ENCODE measurements around the gene RBAK.

GRCh38 chr7:5093948-5094347, 48.3 kb downstream of the RBAK start:
- TF ChIP-seq GATA3 (IDR thresholded peaks at IDR 0.05; ENCODE audit: low read depth, low read length) (no peak), GATA2 (IDR thresholded peaks at IDR 0.05; ENCODE audit: low read depth, low read length) (no peak)
